DND-41 (cell line): ENCODE data around the gene PHLDA1.

Source experiments
- ATAC-seq: fragments of 200-7000 bp; cut with Tn5 transposase; 3 replicates; pipeline ENCODE4 v1.9.1; 2021; ENCODE audit warnings: low read depth; ENCODE audit not compliant: insufficient read depth
- DNase-seq: peaks from one replicate; pipeline ENCODE4 v3.0.0-alpha.2; 2020
- H2AFZ ChIP-seq: 2 replicates; pipeline ENCODE4 v1.6.0; 2012; ENCODE audit warnings: low read depth, low read length
- H3K27ac ChIP-seq: 2 replicates; pipeline ENCODE4 v1.5.1; 2012; ENCODE audit warnings: low read length, inconsistent platforms
- H3K27me3 ChIP-seq: fragments of 200-600 bp; sonication (generic); 2 replicates; pipeline ENCODE4 v1.6.0; 2012; ENCODE audit warnings: low read length, mild to moderate bottlenecking, inconsistent platforms; ENCODE audit not compliant: insufficient read depth, poor library complexity
- H3K36me3 ChIP-seq: 2 replicates; pipeline ENCODE4 v1.5.1; 2012; ENCODE audit warnings: low read length, inconsistent platforms; ENCODE audit not compliant: insufficient read depth
- H3K4me1 ChIP-seq: 2 replicates; pipeline ENCODE4 v1.5.1; 2012; ENCODE audit warnings: mild to moderate bottlenecking, low read length; ENCODE audit not compliant: insufficient read depth
- H3K4me2 ChIP-seq: 2 replicates; pipeline ENCODE4 v1.6.0; 2012; ENCODE audit warnings: mild to moderate bottlenecking, moderate library complexity, low read length, inconsistent platforms; ENCODE audit not compliant: insufficient read depth
- H3K4me3 ChIP-seq, 2 experiments: fragments of 200-600 bp in 1 of 2; shearing (Covaris generic) in 1 of 2; 2 replicates each; pipeline ENCODE4 v1.5.1; 2012 to 2016; ENCODE audit warnings: inconsistent platforms in 2 of 2, low read length in 2 of 2, mild to moderate bottlenecking in 2 of 2, low read depth in 1 of 2, moderate library complexity in 1 of 2
- H3K79me2 ChIP-seq: 2 replicates; pipeline ENCODE4 v1.6.0; 2012; ENCODE audit warnings: low read length, inconsistent platforms; ENCODE audit not compliant: insufficient read depth
- H3K9ac ChIP-seq: 2 replicates; pipeline ENCODE4 v1.6.0; 2012; ENCODE audit warnings: low read depth, mild to moderate bottlenecking, inconsistent platforms, low read length, moderate library complexity
- H3K9me3 ChIP-seq: 2 replicates; pipeline ENCODE4 v1.5.1; 2012; ENCODE audit warnings: low read length, moderate library complexity, mild to moderate bottlenecking, inconsistent platforms; ENCODE audit not compliant: insufficient read depth, severe bottlenecking
- H4K20me1 ChIP-seq: 2 replicates; pipeline ENCODE4 v1.6.0; 2012; ENCODE audit warnings: low read length; ENCODE audit not compliant: insufficient read depth
- EZH2 ChIP-seq: IDR thresholded peaks from 3 replicates; pipeline ENCODE4 v1.6.1; 2012; ENCODE audit warnings: borderline replicate concordance, low read depth, mild to moderate bottlenecking, moderate library complexity, low read length, inconsistent platforms; ENCODE audit not compliant: severe bottlenecking
- TF ChIP-seq, protein P1 (sequence below): IDR thresholded peaks from 2 replicates; pipeline ENCODE4 v1.5.1; 2012; ENCODE audit warnings: borderline replicate concordance, low read length, moderate library complexity, mild to moderate bottlenecking; ENCODE audit not compliant: poor library complexity, severe bottlenecking; ENCODE audit errors: extremely low read depth

The PHLDA1 gene

GRCh38 chr12:76064904-76065303, 33.3 kb upstream of the PHLDA1 start:
- Histone ChIP-seq H2AFZ (no peak overlapping the region), H3K36me3 (peaks cover 97% of the 10 kb centered on the region)

GRCh38 chr12:76060111-76060510, 28.5 kb upstream of the PHLDA1 start:
- Histone ChIP-seq H3K79me2 (peaks cover 57% of the 10 kb centered on the region), H3K4me3 (no peak overlapping the region), H3K27me3 (no peaks in the 10 kb centered on the region), H3K4me2 (no peak overlapping the region), H3K9me3 (peaks cover 5% of the 10 kb centered on the region), H2AFZ (no peak overlapping the region), H3K36me3 (peaks cover 96% of the 10 kb centered on the region), H3K27ac (no peak overlapping the region), H3K4me1 (no peaks in the 10 kb centered on the region), H4K20me1 (peaks cover 48% of the 10 kb centered on the region; the same call in 1 of the 2 replicates), H3K9ac (no peak overlapping the region)
- ATAC-seq (no peak), DNase-seq (no peak)
- TF ChIP-seq, protein P1, sequence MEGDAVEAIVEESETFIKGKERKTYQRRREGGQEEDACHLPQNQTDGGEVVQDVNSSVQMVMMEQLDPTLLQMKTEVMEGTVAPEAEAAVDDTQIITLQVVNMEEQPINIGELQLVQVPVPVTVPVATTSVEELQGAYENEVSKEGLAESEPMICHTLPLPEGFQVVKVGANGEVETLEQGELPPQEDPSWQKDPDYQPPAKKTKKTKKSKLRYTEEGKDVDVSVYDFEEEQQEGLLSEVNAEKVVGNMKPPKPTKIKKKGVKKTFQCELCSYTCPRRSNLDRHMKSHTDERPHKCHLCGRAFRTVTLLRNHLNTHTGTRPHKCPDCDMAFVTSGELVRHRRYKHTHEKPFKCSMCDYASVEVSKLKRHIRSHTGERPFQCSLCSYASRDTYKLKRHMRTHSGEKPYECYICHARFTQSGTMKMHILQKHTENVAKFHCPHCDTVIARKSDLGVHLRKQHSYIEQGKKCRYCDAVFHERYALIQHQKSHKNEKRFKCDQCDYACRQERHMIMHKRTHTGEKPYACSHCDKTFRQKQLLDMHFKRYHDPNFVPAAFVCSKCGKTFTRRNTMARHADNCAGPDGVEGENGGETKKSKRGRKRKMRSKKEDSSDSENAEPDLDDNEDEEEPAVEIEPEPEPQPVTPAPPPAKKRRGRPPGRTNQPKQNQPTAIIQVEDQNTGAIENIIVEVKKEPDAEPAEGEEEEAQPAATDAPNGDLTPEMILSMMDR = no peak
- no peak for TF ChIP-seq EZH2

More at GRCh38 chr12:76064904-76065303, 33.3 kb upstream of the PHLDA1 start:
- DNase-seq (no peak), ATAC-seq (no peak)
- no peaks in the 10 kb centered on the region for H3K4me1 ChIP-seq
- H3K4me2 ChIP-seq = no peak overlapping the region
- peaks cover 99% of the 10 kb centered on the region for H3K79me2 ChIP-seq
- no peaks in the 10 kb centered on the region for H3K27me3 ChIP-seq
- no peak overlapping the region for H3K9ac ChIP-seq
- no peak overlapping the region for H3K27ac ChIP-seq
- no peak overlapping the region for H3K4me3 ChIP-seq
- H3K9me3 ChIP-seq = peaks cover 11% of the 10 kb centered on the region
- peaks cover 57% of the 10 kb centered on the region; the same call in 1 of the 2 replicates for H4K20me1 ChIP-seq
- TF ChIP-seq, protein P1 = no peak
- TF ChIP-seq EZH2 = no peak

DNA sequence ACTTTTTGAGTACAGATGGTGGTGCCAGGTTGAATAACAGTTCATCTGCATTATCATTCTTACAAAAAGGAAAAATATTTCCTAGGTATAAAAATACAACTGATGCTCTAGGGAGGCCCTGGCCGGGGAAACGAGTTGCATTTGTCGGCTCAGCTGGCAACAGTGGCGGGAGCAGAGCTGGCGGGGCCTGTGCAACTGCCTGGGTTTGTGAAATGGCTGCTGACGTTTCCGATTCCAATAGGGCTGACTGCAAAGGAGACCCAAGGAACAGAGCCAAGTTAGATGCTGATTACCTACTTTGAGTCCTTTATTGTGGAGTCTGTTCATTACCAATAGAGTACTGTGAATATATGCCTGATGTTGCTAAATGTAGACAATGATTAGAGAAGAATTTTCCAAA, 25.8 kb upstream of the PHLDA1 start:
- no peak for DNase-seq
- Histone ChIP-seq H3K27ac (no peak overlapping the region), H3K4me2 (no peak overlapping the region), H3K9ac (no peak overlapping the region), H3K4me1 (no peaks in the 10 kb centered on the region), H4K20me1 (peaks cover 30% of the 10 kb centered on the region; the same call in 1 of the 2 replicates), H2AFZ (no peak overlapping the region), H3K4me3 (no peak overlapping the region), H3K27me3 (no peaks in the 10 kb centered on the region), H3K36me3 (peaks cover 97% of the 10 kb centered on the region), H3K79me2 (peaks cover 29% of the 10 kb centered on the region), H3K9me3 (no peaks in the 10 kb centered on the region)
- TF ChIP-seq, protein P1 = no peak
- no peak for TF ChIP-seq EZH2
- ATAC-seq = no peak

DNA sequence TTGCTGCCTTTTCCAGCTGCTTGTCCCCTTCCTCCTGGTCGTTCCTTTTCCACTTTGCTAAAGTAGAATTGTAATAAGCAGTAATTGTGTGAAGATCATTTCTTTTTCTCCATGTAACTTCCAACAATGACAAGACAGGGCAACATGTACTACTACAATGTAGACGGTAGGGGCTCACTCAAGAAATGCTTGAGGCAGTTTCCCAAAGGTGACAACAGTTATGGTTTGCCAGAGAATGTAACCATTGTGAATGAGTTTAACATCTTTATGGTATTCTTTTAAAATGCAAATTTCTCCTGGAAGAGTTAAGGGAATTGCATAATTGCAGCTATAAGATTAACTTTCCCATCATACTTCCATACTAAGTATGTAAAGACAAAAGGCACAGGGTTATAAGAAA, 23.8 kb upstream of the PHLDA1 start:
- TF ChIP-seq, protein P1 = no peak
- TF ChIP-seq EZH2 = no peak
- peaks cover 14% of the 10 kb centered on the region; the same call in 1 of the 2 replicates for H4K20me1 ChIP-seq

More for the DNA sequence above, 23.8 kb upstream of the PHLDA1 start:
- H3K79me2 ChIP-seq = peaks cover 10% of the 10 kb centered on the region
- H3K9me3 ChIP-seq = no peaks in the 10 kb centered on the region
- peaks cover 98% of the 10 kb centered on the region for H3K36me3 ChIP-seq
- no peak overlapping the region for H3K27ac ChIP-seq
- H3K4me3 ChIP-seq = no peak overlapping the region
- H3K4me1 ChIP-seq = no peaks in the 10 kb centered on the region
- DNase-seq (no peak), ATAC-seq (no peak)
- H3K9ac ChIP-seq = no peak overlapping the region
- H3K27me3 ChIP-seq = no peaks in the 10 kb centered on the region
- no peak overlapping the region for H2AFZ ChIP-seq
- no peak overlapping the region for H3K4me2 ChIP-seq
